GM10248 (cell line): ENCODE data around the gene PDE6A.

Source experiments
- CTCF ChIA-PET: fragments of 300-600 bp; sonication (Branson Sonifier 250); formaldehyde crosslinking; extraction: SDS; loops from one replicate; lab custom pipeline; 2021; ENCODE audit warnings: antibody characterized with exemption; lab: Yijun Ruan, JAX
- POLR2A ChIA-PET: fragments of 350-650 bp; sonication (Branson Sonifier 250); formaldehyde crosslinking; extraction: SDS; loops from one replicate; lab custom pipeline; 2020; ENCODE audit warnings: antibody characterized with exemption; lab: Yijun Ruan, JAX
- DNase-seq: peaks from one replicate; pipeline ENCODE4 v3.0.0; 2012; ENCODE audit errors: extremely low spot score
- CTCF ChIP-seq: IDR thresholded peaks from 2 replicates; pipeline ENCODE4 v1.5.1; 2012; ENCODE audit warnings: mild to moderate bottlenecking, low read depth; ENCODE audit errors: extremely low read depth, missing control alignments, control extremely low read depth

PDE6A gene

GRCh38 chr5:149851211-149851610, 93.4 kb downstream of the PDE6A start:
- TF ChIP-seq CTCF: no peak
- ChIA-PET CTCF (interaction anchor here (1.5 to 48.3 kb wide), 7 partner anchors 10 to 212 kb away, joined by 5 to 1145 read pairs (median 24); no protein-coding TSS in a partner anchor), POLR2A (no interaction called here)
- DNase-seq: no peak

GRCh38 chr5:149849966-149850910, 94.4 kb downstream of the PDE6A start:
- ChIA-PET POLR2A (no interaction called here), CTCF (interaction anchor here (1.5 to 48.3 kb wide), 8 partner anchors 11 to 211 kb away, joined by 5 to 1145 read pairs (median 16); no protein-coding TSS in a partner anchor)
- no peak for DNase-seq
- TF ChIP-seq CTCF: no peak

- CTCF ChIA-PET: interaction anchor here (1.0 to 48.3 kb wide), 5 partner anchors 8 to 210 kb away, joined by 5 to 1145 read pairs (median 6); no protein-coding TSS in a partner anchor
- POLR2A ChIA-PET: no interaction called here
Measured at GRCh38 chr5:149849280-149849965, 95.2 kb downstream of the PDE6A start.

GRCh38 chr5:149847611-149848010, 97.0 kb downstream of the PDE6A start:
- DNase-seq: no peak
- no peak for TF ChIP-seq CTCF
- ChIA-PET POLR2A (no interaction called here), CTCF (interaction anchor here (0.8 to 48.3 kb wide), 6 partner anchors 13 to 208 kb away, joined by 3 to 1145 read pairs (median 3); no protein-coding TSS in a partner anchor)

More at GRCh38 chr5:149849280-149849965, 95.2 kb downstream of the PDE6A start:
- TF ChIP-seq CTCF: no peak
- DNase-seq: no peak

- no peak for DNase-seq
- no peak for TF ChIP-seq CTCF
- POLR2A ChIA-PET: no interaction called here
- CTCF ChIA-PET: interaction anchor here (1.3 to 48.3 kb wide), 4 partner anchors 29 to 206 kb away, joined by 3 to 1145 read pairs (median 114); no protein-coding TSS in a partner anchor
Measured at GRCh38 chr5:149846021-149846420, 98.6 kb downstream of the PDE6A start.

DNA sequence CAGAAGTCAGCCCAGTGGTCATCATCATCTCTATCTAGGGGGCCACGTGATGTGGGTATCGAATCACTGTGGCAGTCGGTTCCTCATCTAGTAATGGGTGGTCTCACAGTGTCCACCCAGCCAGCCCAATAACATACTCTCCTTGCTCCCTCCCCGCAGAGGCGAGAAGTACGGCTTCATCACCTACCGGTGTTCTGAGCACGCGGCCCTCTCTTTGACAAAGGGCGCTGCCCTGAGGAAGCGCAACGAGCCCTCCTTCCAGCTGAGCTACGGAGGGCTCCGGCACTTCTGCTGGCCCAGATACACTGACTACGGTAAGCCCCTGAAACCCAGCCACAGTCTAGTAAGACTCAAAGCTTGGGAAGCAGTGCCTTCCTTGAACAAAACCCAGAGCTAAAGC, 99.0 kb downstream of the PDE6A start:
- DNase-seq: no peak
- no peak for TF ChIP-seq CTCF
- POLR2A ChIA-PET: no interaction called here
- CTCF ChIA-PET: interaction anchor here (1.3 to 48.3 kb wide), 4 partner anchors 29 to 206 kb away, joined by 3 to 1145 read pairs (median 114); no protein-coding TSS in a partner anchor
